ENCODE data around the gene FBLN2.

DNA sequence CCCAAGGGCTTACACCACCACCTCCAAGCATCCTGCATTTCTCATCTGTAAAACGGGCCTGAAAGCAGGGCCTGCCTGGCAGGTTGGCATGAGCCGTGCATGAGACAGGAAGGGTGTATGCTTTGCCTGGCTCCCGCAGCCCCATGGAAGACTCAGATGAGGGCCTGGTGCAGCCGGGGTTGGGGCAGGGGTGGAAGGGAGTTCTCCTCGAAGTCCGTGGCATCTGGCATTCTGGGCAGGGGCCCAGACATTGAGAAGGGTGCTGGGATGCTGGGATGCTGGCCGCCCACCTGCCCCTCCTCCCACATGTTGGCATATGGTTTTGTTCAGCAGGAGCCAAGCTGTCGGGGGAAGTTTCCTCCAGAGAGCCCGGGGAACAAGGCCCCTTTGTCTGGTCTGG lies 13.0 kb upstream of the FBLN2 start:
- TF ChIP-seq EZH2 (IDR thresholded peaks at IDR 0.05; ENCODE audit: low read length): no peak
- TF ChIP-seq, protein P1, sequence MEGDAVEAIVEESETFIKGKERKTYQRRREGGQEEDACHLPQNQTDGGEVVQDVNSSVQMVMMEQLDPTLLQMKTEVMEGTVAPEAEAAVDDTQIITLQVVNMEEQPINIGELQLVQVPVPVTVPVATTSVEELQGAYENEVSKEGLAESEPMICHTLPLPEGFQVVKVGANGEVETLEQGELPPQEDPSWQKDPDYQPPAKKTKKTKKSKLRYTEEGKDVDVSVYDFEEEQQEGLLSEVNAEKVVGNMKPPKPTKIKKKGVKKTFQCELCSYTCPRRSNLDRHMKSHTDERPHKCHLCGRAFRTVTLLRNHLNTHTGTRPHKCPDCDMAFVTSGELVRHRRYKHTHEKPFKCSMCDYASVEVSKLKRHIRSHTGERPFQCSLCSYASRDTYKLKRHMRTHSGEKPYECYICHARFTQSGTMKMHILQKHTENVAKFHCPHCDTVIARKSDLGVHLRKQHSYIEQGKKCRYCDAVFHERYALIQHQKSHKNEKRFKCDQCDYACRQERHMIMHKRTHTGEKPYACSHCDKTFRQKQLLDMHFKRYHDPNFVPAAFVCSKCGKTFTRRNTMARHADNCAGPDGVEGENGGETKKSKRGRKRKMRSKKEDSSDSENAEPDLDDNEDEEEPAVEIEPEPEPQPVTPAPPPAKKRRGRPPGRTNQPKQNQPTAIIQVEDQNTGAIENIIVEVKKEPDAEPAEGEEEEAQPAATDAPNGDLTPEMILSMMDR (optimal IDR thresholded peaks at IDR 0.05 in 1 of 3, IDR thresholded peaks at IDR 0.05 in 1 of 3, conservative IDR thresholded peaks at IDR 0.05 in 1 of 3; ENCODE audit: extremely low read depth in 1 of 3, insufficient read depth in 2 of 3, low read length in 3 of 3): no peak

Measured in keratinocyte (primary cell).